GM12891 (cell line): ENCODE data around the gene ATP8B1.

ENCODE experiments used
- POLR2A ChIP-seq: IDR thresholded peaks from 2 replicates; pipeline ENCODE4 v1.6.1; 2011; ENCODE audit warnings: low read depth, low read length, control low read depth
- POLR2AphosphoS5 ChIP-seq: IDR thresholded peaks from 2 replicates; pipeline ENCODE4 v1.6.1; 2011; ENCODE audit warnings: low read depth, low read length, control low read depth
- POU2F2 ChIP-seq: IDR thresholded peaks from 2 replicates; pipeline ENCODE4 v1.6.1; 2011; ENCODE audit warnings: low read depth, mild to moderate bottlenecking, control low read depth, low read length, moderate library complexity
- SPI1 ChIP-seq: IDR thresholded peaks from 2 replicates; pipeline ENCODE4 v1.6.1; 2011; ENCODE audit warnings: low read depth, low read length, control low read depth

GRCh38 chr18:57814555-57814954, 11.4 kb upstream of the ATP8B1 start:
- no peak for TF ChIP-seq POLR2A
- TF ChIP-seq POLR2AphosphoS5: no peak
- TF ChIP-seq POU2F2: no peak
- no peak for TF ChIP-seq SPI1
